Smooth muscle cell (in vitro differentiated cells): ENCODE data around the gene PHF24. TPM values are rescaled to one million over a fixed set of nuclear protein-coding genes. Genes with fewer than 3 reads are reported as not detected.
A peak's percentile ranks its signal among the peaks of the same experiment; 100 is the strongest.

ENCODE experiments used
- DNase-seq: peaks from one replicate; lab custom pipeline; 2025; ENCODE audit not compliant: unreplicated experiment; lab: John Stamatoyannopoulos, UW
- H2AFZ ChIP-seq: fragments of 200-600 bp; sonication (generic); 2 replicates; pipeline ENCODE4 v1.6.0; 2016; ENCODE audit warnings: antibody characterized with exemption, low read depth, mild to moderate bottlenecking
- H3F3A ChIP-seq: fragments of 200-600 bp; sonication (generic); 2 replicates; pipeline ENCODE4 v1.6.0; 2017; ENCODE audit warnings: antibody characterized with exemption, low read depth
- H3K27ac ChIP-seq: fragments of 200-600 bp; sonication (generic); 2 replicates; pipeline ENCODE4 v1.5.1; 2016; ENCODE audit warnings: low read depth, mild to moderate bottlenecking
- H3K27me3 ChIP-seq: fragments of 200-600 bp; sonication (generic); 2 replicates; pipeline ENCODE4 v1.6.1; 2016; ENCODE audit warnings: low read depth, mild to moderate bottlenecking
- H3K36me3 ChIP-seq: fragments of 200-600 bp; sonication (generic); 2 replicates; pipeline ENCODE4 v1.5.1; 2016; ENCODE audit warnings: low read depth
- H3K4me1 ChIP-seq: fragments of 200-600 bp; sonication (generic); 2 replicates; pipeline ENCODE4 v1.5.1; 2016; ENCODE audit warnings: low read depth
- H3K4me2 ChIP-seq: fragments of 200-600 bp; sonication (generic); 2 replicates; pipeline ENCODE4 v1.6.0; 2016; ENCODE audit warnings: mild to moderate bottlenecking
- H3K4me3 ChIP-seq: fragments of 200-600 bp; sonication (generic); 2 replicates; pipeline ENCODE4 v1.5.1; 2016; ENCODE audit warnings: mild to moderate bottlenecking
- H3K79me2 ChIP-seq: fragments of 200-600 bp; sonication (generic); 2 replicates; pipeline ENCODE4 v1.6.0; 2016; ENCODE audit warnings: low read depth, mild to moderate bottlenecking
- H3K9ac ChIP-seq: fragments of 200-600 bp; sonication (generic); 2 replicates; pipeline ENCODE4 v1.6.0; 2016; ENCODE audit warnings: low read depth
- H3K9me3 ChIP-seq: fragments of 200-600 bp; sonication (generic); replicated peaks from 2 replicates; pipeline ENCODE4 v1.5.1; 2016; ENCODE audit warnings: low read depth
- H4K20me1 ChIP-seq: fragments of 200-600 bp; sonication (generic); 2 replicates; pipeline ENCODE4 v1.6.0; 2016; ENCODE audit warnings: low read depth
- CTCF ChIP-seq: fragments of 200-600 bp; sonication (generic); IDR thresholded peaks from 2 replicates; pipeline ENCODE4 v1.5.1; 2017; ENCODE audit warnings: borderline replicate concordance, mild to moderate bottlenecking, antibody characterized with exemption; ENCODE audit not compliant: insufficient read depth, poor library complexity, severe bottlenecking
- WGBS: methylation state at CpG from one replicate; pipeline ENCODE4 v1.1.7; 2016; ENCODE audit warnings: low lambda C conversion rate; 5-methylcytosine and 5-hydroxymethylcytosine counted together
- polyA plus RNA-seq: library from polyadenylated mRNA; unstranded; fragments of >200 nt; fragmentation: Nextera tagmentation; extraction: Ambion mirVana; gene quantifications from 2 replicates; pipeline ENCODE4 v1.2.1, GENCODE V29; 2016
- total RNA-seq: library from RNA; depleted of rRNA; stranded (reverse); fragments of >200 nt; gene quantifications from 2 replicates; pipeline ENCODE4 v1.2.3, GENCODE V29; 2014

Gene PHF24
- total and polyA plus RNA-seq, 2 experiments from 2014 or later: 0.07 to 0.22 TPM

DNA sequence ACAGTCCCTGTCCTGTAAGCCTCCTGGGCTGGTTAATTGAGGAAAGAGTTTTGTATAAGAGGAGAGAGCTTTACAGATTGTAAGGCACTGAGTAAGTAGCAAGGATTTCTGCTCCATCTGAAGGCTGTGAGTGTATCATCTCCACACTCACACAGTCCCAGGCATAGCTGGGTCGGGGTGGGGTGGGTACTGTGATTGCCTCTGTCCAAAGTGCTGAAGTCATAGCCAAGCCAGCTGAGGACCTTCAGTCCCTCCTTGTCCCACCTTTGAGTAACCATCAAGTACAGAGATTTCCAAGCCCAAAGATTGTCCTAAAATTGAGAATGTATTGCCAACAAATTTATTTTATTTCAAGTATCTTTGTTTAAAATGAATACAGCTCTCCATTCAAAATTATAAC, 26.0 kb downstream of the PHF24 start:
- Histone ChIP-seq H2AFZ (no peak overlapping the region), H3K79me2 (no peaks in the 10 kb centered on the region), H3F3A (no peaks in the 10 kb centered on the region), H3K27me3 (no peaks in the 10 kb centered on the region), H4K20me1 (no peaks in the 10 kb centered on the region), H3K9me3 (no peaks in the 10 kb centered on the region), H3K36me3 (no peaks in the 10 kb centered on the region), H3K4me1 (peaks cover 6% of the 10 kb centered on the region), H3K4me2 (no peak overlapping the region), H3K27ac (no peak overlapping the region), H3K9ac (no peak overlapping the region), H3K4me3 (no peak overlapping the region)
- no peak for TF ChIP-seq CTCF
- peak; percentile 12 for DNase-seq
- WGBS: 0% methylated on average over 1 of the region's 1 CpG

DNA sequence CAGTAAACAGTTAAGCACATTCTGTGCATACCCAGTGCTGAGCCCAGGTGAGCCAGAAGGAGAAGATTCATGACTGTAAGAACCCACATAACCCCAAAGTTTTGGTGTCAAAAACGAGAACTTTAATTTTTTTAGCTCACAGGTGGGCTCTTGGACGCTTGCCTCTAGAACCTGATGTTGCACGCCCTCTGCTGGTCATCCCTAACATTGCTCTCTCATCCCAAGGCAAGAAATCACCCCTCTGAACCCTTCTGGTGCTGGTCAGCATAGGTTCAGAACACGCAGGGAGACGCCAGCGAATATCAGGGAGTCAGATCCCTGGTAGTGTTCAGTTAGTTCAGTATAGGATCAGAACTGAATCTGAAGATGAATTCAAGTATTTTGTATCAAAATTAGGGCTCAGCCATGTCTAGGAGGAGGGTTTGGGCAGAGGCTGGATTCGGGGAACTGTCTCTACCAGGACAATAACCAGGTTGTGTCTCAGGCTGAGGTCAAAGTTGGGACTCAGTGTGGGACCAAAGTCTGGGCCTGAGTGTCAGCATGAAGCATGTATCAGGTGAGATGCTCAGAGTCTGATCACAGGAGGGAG, 27.3 kb downstream of the PHF24 start:
- H3K9ac ChIP-seq: no peak overlapping the region
- H3K4me1 ChIP-seq: peaks cover 9% of the 10 kb centered on the region
- no peak overlapping the region for H3K4me3 ChIP-seq
- no peaks in the 10 kb centered on the region for H4K20me1 ChIP-seq
- no peak overlapping the region for H2AFZ ChIP-seq
- WGBS: 32% methylated on average over 7 of the region's 7 CpGs
- TF ChIP-seq CTCF: peak; percentile 79
- no peaks in the 10 kb centered on the region for H3F3A ChIP-seq
- H3K9me3 ChIP-seq: no peaks in the 10 kb centered on the region
- no peaks in the 10 kb centered on the region for H3K36me3 ChIP-seq
- no peak overlapping the region for H3K4me2 ChIP-seq
- H3K79me2 ChIP-seq: no peaks in the 10 kb centered on the region
- DNase-seq: peak; percentile 27
- H3K27me3 ChIP-seq: no peaks in the 10 kb centered on the region
- H3K27ac ChIP-seq: no peak overlapping the region

DNA sequence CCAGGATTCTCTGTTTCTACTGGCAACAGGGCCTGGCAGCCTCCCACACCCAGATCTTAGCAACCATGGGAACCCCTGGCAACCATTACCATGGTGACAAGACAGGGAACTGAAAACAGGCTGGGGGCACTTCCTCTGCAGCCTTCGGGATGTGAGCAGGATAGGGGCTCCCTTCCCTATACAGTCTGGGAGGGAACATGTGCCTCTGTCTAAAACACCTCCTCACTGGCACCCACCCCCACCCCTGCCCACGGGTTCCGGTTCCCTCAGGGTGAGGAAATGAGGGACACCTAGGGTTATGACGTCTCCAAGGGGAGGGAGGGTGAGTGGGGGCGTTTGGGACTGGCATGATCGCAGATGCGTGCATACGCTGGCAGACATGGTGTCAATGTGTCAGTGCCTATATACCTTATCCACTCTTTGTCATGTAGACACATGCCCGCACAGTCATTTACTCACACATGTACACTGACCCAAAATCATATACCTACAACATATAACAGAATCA, 28.5 kb downstream of the PHF24 start:
- no peaks in the 10 kb centered on the region for H3K27me3 ChIP-seq
- 66% methylated on average over 9 of the region's 9 CpGs for WGBS

More for the DNA sequence above, 28.5 kb downstream of the PHF24 start:
- TF ChIP-seq CTCF: no peak
- H3K4me2 ChIP-seq: no peak overlapping the region
- no peaks in the 10 kb centered on the region for H3K36me3 ChIP-seq
- no peaks in the 10 kb centered on the region for H4K20me1 ChIP-seq
- no peak overlapping the region for H3K4me3 ChIP-seq
- no peak overlapping the region for H3K27ac ChIP-seq
- no peak overlapping the region for H2AFZ ChIP-seq
- H3K79me2 ChIP-seq: no peaks in the 10 kb centered on the region
- peaks cover 10% of the 10 kb centered on the region for H3F3A ChIP-seq
- no peak for DNase-seq
- H3K9ac ChIP-seq: no peak overlapping the region
- H3K9me3 ChIP-seq: no peaks in the 10 kb centered on the region
- peaks cover 17% of the 10 kb centered on the region for H3K4me1 ChIP-seq
